Measurements from ENCODE around the gene C2CD5.

DNA sequence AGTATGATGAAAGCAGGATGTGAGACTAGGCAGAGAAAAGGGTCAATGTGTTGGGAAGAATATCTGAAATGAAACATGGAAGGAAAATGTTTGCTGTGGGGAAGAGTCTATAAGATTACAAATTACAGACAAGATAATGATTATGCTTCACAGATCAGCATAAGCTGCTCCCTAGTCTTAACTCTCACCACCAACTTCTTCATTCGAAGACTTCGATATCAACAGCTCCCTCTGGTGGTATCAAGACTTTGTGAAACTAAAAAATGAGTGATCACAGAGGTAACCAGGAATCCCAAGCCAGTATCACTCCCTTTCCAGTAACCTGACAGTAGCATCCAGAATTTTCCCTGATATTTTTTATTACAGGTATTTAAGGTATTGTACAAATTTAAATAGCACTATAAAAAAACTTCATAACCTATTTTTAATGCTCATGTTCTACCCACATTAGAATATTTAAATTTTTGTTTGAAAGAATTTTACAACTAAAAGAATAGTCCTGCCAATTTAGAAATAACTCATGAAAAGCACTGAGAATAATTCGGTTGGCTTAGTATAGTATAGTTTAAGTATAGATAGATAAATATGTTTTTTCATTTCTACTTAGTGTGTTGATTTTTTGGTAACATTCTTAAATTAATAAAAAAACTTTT is 84.4 kb downstream of the C2CD5 start:
- TF ChIP-seq CTCF (IDR thresholded peaks at IDR 0.05) (peak; percentile 11 to 56 (median 46)), POLR2A (IDR thresholded peaks at IDR 0.05) (no peak)

Data from esophagus squamous epithelium (tissue), 4 donors.